Measurements from ENCODE around the gene RPAP2. TPM values are rescaled to one million over a fixed set of nuclear protein-coding genes. Genes with fewer than 3 reads are reported as not detected.

Gene RPAP2
- polyA plus RNA-seq, 3 donors, result 4.4 to 7.8 (median 7.3) TPM

- no peaks in the 10 kb centered on the region for H3K79me2 ChIP-seq (ENCODE audit: insufficient read depth, low read length)
- no peak for DNase-seq
- Mint-ChIP-seq H3K4me1 (no peaks in the 10 kb centered on the region), H3K27me3 (ENCODE audit: low read depth in 3 of 3) (peaks cover 0 to 1% (median 0%) of the 10 kb centered on the region in 3 donors), H3K36me3 (peaks cover 67 to 79% of the 10 kb centered on the region in 2 donors), H3K4me3 (no peak overlapping the region), H3K27ac (no peak overlapping the region), H3K9me3 (peaks cover 26 to 36% (median 31%) of the 10 kb centered on the region in 7 donors)
- no peak for TF ChIP-seq CTCF (IDR thresholded peaks at IDR 0.05)
- H4K20me1 ChIP-seq (ENCODE audit: insufficient read depth, low read length), result no peaks in the 10 kb centered on the region
- H3K9ac ChIP-seq (ENCODE audit: insufficient read depth, low read length, poor library complexity, severe bottlenecking), result no peak overlapping the region
- intact Hi-C loops (cut with micrococcal nuclease), result no loop called here
- no peaks in the 10 kb centered on the region for H3K4me1 ChIP-seq (ENCODE audit: control insufficient read depth in 1 of 2, insufficient read depth in 2 of 2, low read length in 2 of 2)
- H3K36me3 ChIP-seq (replicated peaks in 1 of 2; ENCODE audit: control insufficient read depth in 1 of 2, insufficient read depth in 2 of 2, low read length in 2 of 2), result peaks cover 28 to 74% of the 10 kb centered on the region in 2 donors
- H3K4me3 ChIP-seq (replicated peaks in 1 of 3; ENCODE audit: low read depth in 2 of 3, low read length in 3 of 3), result no peak overlapping the region
- H3K4me2 ChIP-seq (replicated peaks; ENCODE audit: extremely low read depth, low read length, poor library complexity, severe bottlenecking), result no peak overlapping the region
- no peak overlapping the region for H2AFZ ChIP-seq (ENCODE audit: insufficient read depth, low read depth, low read length, poor library complexity, severe bottlenecking)
- no peak overlapping the region for H3K27ac ChIP-seq (ENCODE audit: low read depth in 1 of 2, low read length in 2 of 2)
- H3K27me3 ChIP-seq (ENCODE audit: control insufficient read depth in 2 of 2, insufficient read depth in 2 of 2, low read length in 2 of 2), result no peaks in the 10 kb centered on the region
- H3K9me3 ChIP-seq (replicated peaks in 1 of 2; ENCODE audit: control insufficient read depth in 1 of 2, insufficient read depth in 1 of 2, low read length in 2 of 2), result peaks cover 19 to 27% of the 10 kb centered on the region in 2 donors
Measured at GRCh38 chr1:92324784-92325183, 25.9 kb downstream of the RPAP2 start.

- Histone ChIP-seq H3K9ac (ENCODE audit: insufficient read depth, low read length, poor library complexity, severe bottlenecking) (no peak overlapping the region), H3K4me3 (replicated peaks in 1 of 3; ENCODE audit: low read depth in 2 of 3, low read length in 3 of 3) (no peak overlapping the region), H3K4me2 (replicated peaks; ENCODE audit: extremely low read depth, low read length, poor library complexity, severe bottlenecking) (no peak overlapping the region), H2AFZ (ENCODE audit: insufficient read depth, low read depth, low read length, poor library complexity, severe bottlenecking) (no peak overlapping the region), H3K79me2 (ENCODE audit: insufficient read depth, low read length) (no peaks in the 10 kb centered on the region), H3K4me1 (ENCODE audit: control insufficient read depth in 1 of 2, insufficient read depth in 2 of 2, low read length in 2 of 2) (no peaks in the 10 kb centered on the region), H3K9me3 (replicated peaks in 1 of 2; ENCODE audit: control insufficient read depth in 1 of 2, insufficient read depth in 1 of 2, low read length in 2 of 2) (peaks cover 19 to 27% of the 10 kb centered on the region in 2 donors), H3K27ac (ENCODE audit: low read depth in 1 of 2, low read length in 2 of 2) (no peak overlapping the region), H4K20me1 (ENCODE audit: insufficient read depth, low read length) (no peaks in the 10 kb centered on the region), H3K27me3 (ENCODE audit: control insufficient read depth in 2 of 2, insufficient read depth in 2 of 2, low read length in 2 of 2) (no peaks in the 10 kb centered on the region), H3K36me3 (replicated peaks in 1 of 2; ENCODE audit: control insufficient read depth in 1 of 2, insufficient read depth in 2 of 2, low read length in 2 of 2) (peaks cover 22 to 69% of the 10 kb centered on the region in 2 donors)
- Mint-ChIP-seq H3K36me3 (peaks cover 65 to 68% of the 10 kb centered on the region in 2 donors), H3K4me3 (no peak overlapping the region), H3K4me1 (no peaks in the 10 kb centered on the region), H3K9me3 (peaks cover 26 to 36% (median 31%) of the 10 kb centered on the region in 7 donors), H3K27ac (no peak overlapping the region), H3K27me3 (ENCODE audit: low read depth in 3 of 3) (peaks cover 0 to 1% (median 0%) of the 10 kb centered on the region in 3 donors)
- DNase-seq, result no peak
- no CpG with 5 or more reads among the region's 1 CpG for WGBS (ENCODE audit: insufficient coverage)
- intact Hi-C loops (cut with micrococcal nuclease), result no loop called here
- no peak for TF ChIP-seq CTCF (IDR thresholded peaks at IDR 0.05)
Measured at GRCh38 chr1:92326681-92327080, 27.8 kb downstream of the RPAP2 start.
